HepG2 (cell line): ENCODE measurements around the gene LHX5. TPM values are rescaled to one million over a fixed set of nuclear protein-coding genes. Genes with fewer than 3 reads are reported as not detected.

ENCODE experiments used
- ARNT2 ChIP-seq: sonication (generic); formaldehyde crosslinking; IDR thresholded peaks from 2 replicates; pipeline ENCODE4 v1.8.0; 2022; ENCODE audit warnings: mild to moderate bottlenecking, low read depth, missing genetic modification reagents, moderate library complexity
- ATF4 ChIP-seq, 2 experiments: fragments of 450-650 bp in 1 of 2; sonication (generic) in 1 of 2; formaldehyde crosslinking; IDR thresholded peaks; 2 replicates each; pipeline versions ENCODE4 v1.5.0 to v1.8.0; 2020 to 2022; ENCODE audit warnings: mild to moderate bottlenecking in 1 of 2, missing genetic modification reagents in 1 of 2
- ELK4 ChIP-seq: sonication (generic); formaldehyde crosslinking; IDR thresholded peaks from 2 replicates; pipeline ENCODE4 v1.9.0; 2021; ENCODE audit warnings: missing genetic modification reagents, borderline replicate concordance
- FOXP4 ChIP-seq: sonication (generic); formaldehyde crosslinking; IDR thresholded peaks from 2 replicates; pipeline ENCODE4 v1.4.0; 2020; ENCODE audit warnings: missing genetic modification reagents
- MTF1 ChIP-seq: sonication (generic); formaldehyde crosslinking; IDR thresholded peaks from 2 replicates; pipeline ENCODE4 v1.5.0; 2020; ENCODE audit warnings: missing genetic modification reagents
- MZF1 ChIP-seq: sonication (generic); formaldehyde crosslinking; IDR thresholded peaks from 2 replicates; pipeline ENCODE4 v1.8.1; 2023; ENCODE audit warnings: mild to moderate bottlenecking, missing genetic modification reagents, borderline replicate concordance
- NR0B2 ChIP-seq: sonication (generic); formaldehyde crosslinking; IDR thresholded peaks from 2 replicates; pipeline ENCODE4 v1.4.0; 2020; ENCODE audit warnings: mild to moderate bottlenecking, missing genetic modification reagents
- PAWR ChIP-seq: sonication (generic); formaldehyde crosslinking; IDR thresholded peaks from 2 replicates; pipeline ENCODE4 v1.4.0; 2020; ENCODE audit warnings: missing genetic modification reagents, mild to moderate bottlenecking, borderline replicate concordance
- RXRB ChIP-seq: IDR thresholded peaks from 2 replicates; pipeline ENCODE4 v1.6.1; 2016; ENCODE audit warnings: borderline replicate concordance, missing genetic modification reagents, missing compliant biosample characterization
- SOX5 ChIP-seq: IDR thresholded peaks from 2 replicates; pipeline ENCODE4 v1.6.1; 2016; ENCODE audit warnings: borderline replicate concordance
- TCF7 ChIP-seq: sonication (generic); IDR thresholded peaks from 2 replicates; pipeline ENCODE4 v1.6.1; 2016; ENCODE audit warnings: antibody characterized with exemption, low read depth
- TMF1 ChIP-seq: sonication (generic); formaldehyde crosslinking; IDR thresholded peaks from 2 replicates; pipeline ENCODE4 v1.8.1; 2022; ENCODE audit warnings: low read depth, missing genetic modification reagents
- ZFP36L2 ChIP-seq: sonication (generic); formaldehyde crosslinking; IDR thresholded peaks from 2 replicates; pipeline ENCODE4 v1.4.0; 2020; ENCODE audit warnings: missing genetic modification reagents
- ZFP91 ChIP-seq: sonication (generic); formaldehyde crosslinking; IDR thresholded peaks from 2 replicates; pipeline ENCODE4 v1.9.0; 2022; ENCODE audit warnings: missing genetic modification reagents, mild to moderate bottlenecking, borderline replicate concordance
- ZNF207 ChIP-seq: fragments of 450-650 bp; IDR thresholded peaks from 2 replicates; pipeline ENCODE4 v1.6.1; 2016; ENCODE audit warnings: antibody characterized with exemption, borderline replicate concordance
- ZNF24 ChIP-seq: fragments of 450-650 bp; IDR thresholded peaks from 2 replicates; pipeline ENCODE4 v1.6.1; 2017; ENCODE audit warnings: antibody characterized with exemption, mild to moderate bottlenecking
- ZNF34 ChIP-seq: sonication (generic); formaldehyde crosslinking; IDR thresholded peaks from 2 replicates; pipeline ENCODE4 v1.4.0; 2020; ENCODE audit warnings: mild to moderate bottlenecking, missing genetic modification reagents, borderline replicate concordance
- ZNF441 ChIP-seq: sonication (generic); formaldehyde crosslinking; IDR thresholded peaks from 2 replicates; pipeline ENCODE4 v1.7.0; 2021; ENCODE audit warnings: missing genetic modification reagents, borderline replicate concordance
- ZNF678 ChIP-seq: sonication (generic); formaldehyde crosslinking; IDR thresholded peaks from 2 replicates; pipeline ENCODE4 v1.4.0; 2020; ENCODE audit warnings: mild to moderate bottlenecking, missing genetic modification reagents
- ZNF746 ChIP-seq: sonication (generic); formaldehyde crosslinking; IDR thresholded peaks from 2 replicates; pipeline ENCODE4 v1.8.0; 2022; ENCODE audit warnings: mild to moderate bottlenecking, missing genetic modification reagents
- ZSCAN21 ChIP-seq: sonication (generic); formaldehyde crosslinking; IDR thresholded peaks from 2 replicates; pipeline ENCODE4 v1.8.0; 2022; ENCODE audit warnings: mild to moderate bottlenecking, missing genetic modification reagents, moderate library complexity, borderline replicate concordance
- polyA plus RNA-seq, 8 experiments: library from polyadenylated mRNA; depleted of rRNA in 3 of 8; stranded (reverse) in 7 of 8; unstranded in 1 of 8; fragments of >200 nt; fragmentation: Illumina TruSeq in 4 of 8; extraction: Trizol in 4 of 8; gene quantifications; 2 replicates each; pipeline versions ENCODE4 v1.2.1 to v1.2.3, GENCODE V29; 2011 to 2016; ENCODE audit warnings: low read depth in 4 of 8, missing spikeins in 1 of 8, mixed read lengths in 1 of 8; ENCODE audit not compliant: insufficient read depth in 1 of 8
- total RNA-seq, 5 experiments: library from RNA; depleted of rRNA; stranded (reverse); fragments of >200 nt; fragmentation: Illumina TruSeq; extraction: Trizol; gene quantifications; 2 replicates each; pipeline ENCODE4 v1.2.3, GENCODE V29; 2016; ENCODE audit warnings: low read depth in 1 of 5

LHX5 gene
- total and polyA plus RNA-seq, 2 of the 13 experiments (the other 11 are each of a cell fraction or from before 2014, with no cell fraction given) = not detected

GRCh38 chr12:113479590-113480335, 8.1 kb upstream of the LHX5 start (continued):
- TF ChIP-seq ELK4 (CRISPR knock-in tag) (peak; percentile 61; the same call in 1 of the 2 replicates), TCF7 (peak; percentile 29; the same call in 1 of the 2 replicates), MZF1 (CRISPR knock-in tag) (no peak), FOXP4 (0 out of 2 replicates have a peak, but pooled peaks have one; percentile 23), ZNF207 (no peak), ZNF746 (CRISPR knock-in tag) (no peak), ARNT2 (CRISPR knock-in tag) (0 out of 2 replicates have a peak, but pooled peaks have one; percentile 59), ZNF678 (CRISPR knock-in tag) (no peak), SOX5 (CRISPR knock-in tag) (peak; percentile 25; the same call in 1 of the 2 replicates), TMF1 (CRISPR knock-in tag) (peak; percentile 73; the same call in 1 of the 2 replicates), ZFP36L2 (CRISPR knock-in tag) (0 out of 2 replicates have a peak, but pooled peaks have one; percentile 64), ZNF441 (CRISPR knock-in tag) (peak; percentile 84; the same call in 1 of the 2 replicates), ATF4 (CRISPR knock-in tag; IDR thresholded peaks at IDR 0.05) (no peak), ZNF24 (no peak), NR0B2 (CRISPR knock-in tag) (0 out of 2 replicates have a peak, but pooled peaks have one; percentile 66), ZFP91 (CRISPR knock-in tag) (no peak), PAWR (CRISPR knock-in tag) (no peak), RXRB (CRISPR knock-in tag) (0 out of 2 replicates have a peak, but pooled peaks have one; percentile 22), ZSCAN21 (CRISPR knock-in tag) (0 out of 2 replicates have a peak, but pooled peaks have one; percentile 53), ZNF34 (CRISPR knock-in tag) (no peak), MTF1 (CRISPR knock-in tag) (peak; percentile 85)
